BLaER1 treated with 17β-estradiol and CSF1 and Interleukin-3, amounts not matched to agents 10 nM and 100 nM (cell line): ENCODE data around the gene ZEB1.

ENCODE experiments used
- H3K27ac ChIP-seq, 11 experiments: shearing (Covaris generic); formaldehyde crosslinking; 2 replicates each; pipeline ENCODE4 v1.8.1; 2022
- H3K27me3 ChIP-seq, 11 experiments: shearing (Covaris generic); formaldehyde crosslinking; 2 replicates each; pipeline ENCODE4 v1.8.1; 2022
- H3K36me3 ChIP-seq, 11 experiments: shearing (Covaris generic); formaldehyde crosslinking; 2 replicates each; pipeline ENCODE4 v1.8.1; 2022
- H3K4me1 ChIP-seq, 10 experiments: shearing (Covaris generic); formaldehyde crosslinking; 2 replicates each; pipeline ENCODE4 v1.8.1; 2022
- H3K4me2 ChIP-seq, 11 experiments: shearing (Covaris generic); formaldehyde crosslinking; 2 replicates each; pipeline ENCODE4 v1.8.1; 2022
- H3K4me3 ChIP-seq, 10 experiments: shearing (Covaris generic); formaldehyde crosslinking; 2 replicates each; pipeline ENCODE4 v1.8.1; 2022
- H3K9ac ChIP-seq, 11 experiments: shearing (Covaris generic); formaldehyde crosslinking; 2 replicates each; pipeline ENCODE4 v1.8.1; 2022
- H3K9me3 ChIP-seq, 11 experiments: shearing (Covaris generic); formaldehyde crosslinking; replicated peaks in 1 of 11; 2 replicates each; pipeline ENCODE4 v1.8.1; 2022
- H4K20me1 ChIP-seq, 11 experiments: shearing (Covaris generic); formaldehyde crosslinking; 2 replicates each; pipeline ENCODE4 v1.8.1; 2022
- Cebpa-rat ChIP-seq, 11 experiments: shearing (Covaris generic); IDR thresholded peaks; 2 replicates each; pipeline ENCODE4 v1.8.1; 2022

ZEB1 gene

GRCh38 chr10:31315453-31315852 is 3.6 kb upstream of the ZEB1 start:
- no peaks in the 10 kb centered on the region for H3K9me3 ChIP-seq
- H3K27ac ChIP-seq: no peak overlapping the region
- no peaks in the 10 kb centered on the region for H3K36me3 ChIP-seq
- 0 out of 22 replicates have a peak overlapping the region, but pooled peaks of 1 of the 11 experiments have one; percentile 10 for H3K4me2 ChIP-seq
- no peak for TF ChIP-seq Cebpa-rat (IDR thresholded peaks at IDR 0.05)
- no peak overlapping the region for H3K9ac ChIP-seq
- H3K4me1 ChIP-seq: peaks cover 0 to 12% (median 6%) of the 10 kb centered on the region in 10 experiments; a peak in 11 of 20 replicates
- H3K27me3 ChIP-seq: peaks cover 19 to 33% (median 27%) of the 10 kb centered on the region in 11 experiments
- no peak overlapping the region for H3K4me3 ChIP-seq
- peaks cover 0 to 5% (median 0%) of the 10 kb centered on the region in 11 experiments; a peak in 3 of 22 replicates for H4K20me1 ChIP-seq

- Histone ChIP-seq H3K4me1 (peaks cover 11 to 26% (median 21%) of the 10 kb centered on the region in 10 experiments; a peak in 17 of 20 replicates), H4K20me1 (peaks cover 0 to 20% (median 0%) of the 10 kb centered on the region in 11 experiments; a peak in 9 of 22 replicates), H3K27ac (no peak overlapping the region), H3K27me3 (peaks cover 36 to 50% (median 44%) of the 10 kb centered on the region in 11 experiments), H3K9ac (no peak overlapping the region), H3K4me2 (no peak overlapping the region), H3K36me3 (no peaks in the 10 kb centered on the region), H3K4me3 (no peak overlapping the region), H3K9me3 (no peaks in the 10 kb centered on the region)
- no peak for TF ChIP-seq Cebpa-rat (IDR thresholded peaks at IDR 0.05)
Measured at GRCh38 chr10:31317171-31317570, 1.8 kb upstream of the ZEB1 start.

GRCh38 chr10:31317652-31318381 is 1.2 kb upstream of the ZEB1 start:
- Histone ChIP-seq H3K27me3 (peaks cover 43 to 57% (median 51%) of the 10 kb centered on the region in 11 experiments), H3K9ac (peak overlapping the region in 3 of 11 experiments; percentile 68 to 80 (median 75); a peak in 6 of 22 replicates), H3K4me1 (peaks cover 11 to 26% (median 21%) of the 10 kb centered on the region in 10 experiments; a peak in 17 of 20 replicates), H3K4me3 (peak overlapping the region in 9 of 10 experiments; percentile 77 to 91 (median 83); a peak in 16 of 20 replicates), H4K20me1 (peaks cover 0 to 24% (median 0%) of the 10 kb centered on the region in 11 experiments; a peak in 9 of 22 replicates), H3K9me3 (no peaks in the 10 kb centered on the region), H3K27ac (no peak overlapping the region), H3K36me3 (no peaks in the 10 kb centered on the region), H3K4me2 (peak overlapping the region; percentile 90 to 100 (median 99))
- TF ChIP-seq Cebpa-rat (IDR thresholded peaks at IDR 0.05): no peak

- TF ChIP-seq Cebpa-rat (IDR thresholded peaks at IDR 0.05): no peak
- Histone ChIP-seq H3K4me1 (peaks cover 11 to 26% (median 21%) of the 10 kb centered on the region in 10 experiments; a peak in 17 of 20 replicates), H3K4me2 (peak overlapping the region; percentile 90 to 100 (median 99)), H3K27ac (peak overlapping the region in 10 of 11 experiments; percentile 36 to 76 (median 66); a peak in 17 of 22 replicates), H3K27me3 (peaks cover 46 to 61% (median 52%) of the 10 kb centered on the region in 11 experiments), H3K9me3 (no peaks in the 10 kb centered on the region), H3K4me3 (peak overlapping the region; percentile 77 to 91 (median 82)), H3K36me3 (no peaks in the 10 kb centered on the region), H3K9ac (peak overlapping the region; percentile 44 to 82 (median 68); a peak in 21 of 22 replicates), H4K20me1 (peaks cover 0 to 30% (median 0%) of the 10 kb centered on the region in 11 experiments; a peak in 9 of 22 replicates)
Measured at GRCh38 chr10:31318382-31318853, 598 bp upstream of the ZEB1 start.

GRCh38 chr10:31319602-31320549 is 860 bp downstream of the ZEB1 start:
- H3K4me2 ChIP-seq: peak overlapping the region; percentile 97 to 100 (median 99)
- H3K9ac ChIP-seq: peak overlapping the region; percentile 54 to 82 (median 71)
- H3K27me3 ChIP-seq: peaks cover 46 to 69% (median 56%) of the 10 kb centered on the region in 11 experiments

GRCh38 chr10:31320550-31321211 is 1.7 kb downstream of the ZEB1 start:
- no peaks in the 10 kb centered on the region for H3K9me3 ChIP-seq
- H3K9ac ChIP-seq: peak overlapping the region in 9 of 11 experiments; percentile 54 to 82 (median 71); a peak in 16 of 22 replicates
- no peak overlapping the region for H3K27ac ChIP-seq
- H3K4me3 ChIP-seq: peak overlapping the region; percentile 77 to 91 (median 82)
- H3K4me1 ChIP-seq: peaks cover 11 to 26% (median 18%) of the 10 kb centered on the region in 10 experiments; a peak in 17 of 20 replicates
- H3K4me2 ChIP-seq: peak overlapping the region; percentile 97 to 100 (median 99)
- no peaks in the 10 kb centered on the region for H3K36me3 ChIP-seq
- H4K20me1 ChIP-seq: peaks cover 0 to 36% (median 0%) of the 10 kb centered on the region in 11 experiments; a peak in 9 of 22 replicates
- H3K27me3 ChIP-seq: peaks cover 46 to 69% (median 56%) of the 10 kb centered on the region in 11 experiments
- no peak for TF ChIP-seq Cebpa-rat (IDR thresholded peaks at IDR 0.05)

More at GRCh38 chr10:31319602-31320549, 860 bp downstream of the ZEB1 start:
- peak overlapping the region in 9 of 11 experiments; percentile 18 to 60 (median 38); a peak in 13 of 22 replicates for H3K27ac ChIP-seq
- no peaks in the 10 kb centered on the region for H3K36me3 ChIP-seq
- H4K20me1 ChIP-seq: peaks cover 0 to 36% (median 0%) of the 10 kb centered on the region in 11 experiments; a peak in 9 of 22 replicates
- TF ChIP-seq Cebpa-rat (IDR thresholded peaks at IDR 0.05): no peak
- H3K9me3 ChIP-seq: no peaks in the 10 kb centered on the region
- peak overlapping the region; percentile 77 to 91 (median 82) for H3K4me3 ChIP-seq
- H3K4me1 ChIP-seq: peaks cover 11 to 26% (median 21%) of the 10 kb centered on the region in 10 experiments; a peak in 17 of 20 replicates

- no peaks in the 10 kb centered on the region for H3K36me3 ChIP-seq
- TF ChIP-seq Cebpa-rat (IDR thresholded peaks at IDR 0.05): no peak
- peaks cover 0 to 42% (median 0%) of the 10 kb centered on the region in 11 experiments; a peak in 9 of 22 replicates for H4K20me1 ChIP-seq
- H3K27ac ChIP-seq: no peak overlapping the region
- H3K4me1 ChIP-seq: peaks cover 11 to 26% (median 18%) of the 10 kb centered on the region in 10 experiments; a peak in 17 of 20 replicates
- H3K4me2 ChIP-seq: peak overlapping the region; percentile 97 to 100 (median 99); a peak in 20 of 22 replicates
- H3K27me3 ChIP-seq: peaks cover 46 to 69% (median 56%) of the 10 kb centered on the region in 11 experiments
- H3K9ac ChIP-seq: no peak overlapping the region
- peak overlapping the region in 9 of 10 experiments; percentile 77 to 91 (median 83); a peak in 14 of 20 replicates for H3K4me3 ChIP-seq
- no peaks in the 10 kb centered on the region for H3K9me3 ChIP-seq
Measured at GRCh38 chr10:31321396-31321941, 2.5 kb downstream of the ZEB1 start.
